ENCODE results near the gene TBC1D25. TPM values are rescaled to one million over a fixed set of nuclear protein-coding genes. Genes with fewer than 3 reads are reported as not detected.

TBC1D25 gene
- total and polyA plus RNA-seq, 7 donors = 9.3 to 18.4 (median 12.1) TPM

DNA sequence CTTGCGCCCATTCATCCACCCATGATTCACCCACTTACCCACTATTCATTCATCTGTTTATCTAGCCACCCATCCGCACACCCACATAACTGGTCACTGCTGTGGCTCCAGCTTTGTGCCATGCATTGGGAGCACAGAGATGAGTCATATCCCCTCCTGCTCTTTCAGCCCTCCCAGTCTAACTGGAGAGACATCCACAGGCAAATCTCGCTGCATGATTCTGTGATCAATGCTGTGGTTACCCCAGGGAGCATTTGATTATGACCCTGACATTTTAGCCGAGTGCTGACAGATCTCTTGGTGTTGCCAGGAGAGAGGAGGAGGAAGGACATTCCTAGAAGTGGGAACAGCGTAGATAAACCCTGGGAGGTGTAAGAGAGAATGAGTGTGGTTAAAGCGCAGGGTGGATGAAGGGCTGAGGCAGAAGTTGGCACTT lies 41.1 kb upstream of the TBC1D25 start:
- no peaks in the 10 kb centered on the region for H3K9me3 ChIP-seq
- no peak overlapping the region for H3K4me3 ChIP-seq
- no peaks in the 10 kb centered on the region for H3K36me3 ChIP-seq (ENCODE audit: insufficient read depth in 1 of 2, low read depth in 1 of 2)
- peaks cover 0 to 6% (median 0%) of the 10 kb centered on the region in 3 donors for H3K27me3 ChIP-seq (ENCODE audit: insufficient read depth in 3 of 3, low read length in 2 of 3)
- no peak overlapping the region for H3K27ac ChIP-seq
- TF ChIP-seq, protein P1, sequence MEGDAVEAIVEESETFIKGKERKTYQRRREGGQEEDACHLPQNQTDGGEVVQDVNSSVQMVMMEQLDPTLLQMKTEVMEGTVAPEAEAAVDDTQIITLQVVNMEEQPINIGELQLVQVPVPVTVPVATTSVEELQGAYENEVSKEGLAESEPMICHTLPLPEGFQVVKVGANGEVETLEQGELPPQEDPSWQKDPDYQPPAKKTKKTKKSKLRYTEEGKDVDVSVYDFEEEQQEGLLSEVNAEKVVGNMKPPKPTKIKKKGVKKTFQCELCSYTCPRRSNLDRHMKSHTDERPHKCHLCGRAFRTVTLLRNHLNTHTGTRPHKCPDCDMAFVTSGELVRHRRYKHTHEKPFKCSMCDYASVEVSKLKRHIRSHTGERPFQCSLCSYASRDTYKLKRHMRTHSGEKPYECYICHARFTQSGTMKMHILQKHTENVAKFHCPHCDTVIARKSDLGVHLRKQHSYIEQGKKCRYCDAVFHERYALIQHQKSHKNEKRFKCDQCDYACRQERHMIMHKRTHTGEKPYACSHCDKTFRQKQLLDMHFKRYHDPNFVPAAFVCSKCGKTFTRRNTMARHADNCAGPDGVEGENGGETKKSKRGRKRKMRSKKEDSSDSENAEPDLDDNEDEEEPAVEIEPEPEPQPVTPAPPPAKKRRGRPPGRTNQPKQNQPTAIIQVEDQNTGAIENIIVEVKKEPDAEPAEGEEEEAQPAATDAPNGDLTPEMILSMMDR (IDR thresholded peaks at IDR 0.05) = no peak
- no peak for ATAC-seq
- no peaks in the 10 kb centered on the region for H3K4me1 ChIP-seq
- no peak for DNase-seq
- intact Hi-C loops (cut with DNase I) = no loop called here
- 64 to 73% (median 72%) methylated on average over 6 of the region's 6 CpGs for WGBS, 3 donors

DNA sequence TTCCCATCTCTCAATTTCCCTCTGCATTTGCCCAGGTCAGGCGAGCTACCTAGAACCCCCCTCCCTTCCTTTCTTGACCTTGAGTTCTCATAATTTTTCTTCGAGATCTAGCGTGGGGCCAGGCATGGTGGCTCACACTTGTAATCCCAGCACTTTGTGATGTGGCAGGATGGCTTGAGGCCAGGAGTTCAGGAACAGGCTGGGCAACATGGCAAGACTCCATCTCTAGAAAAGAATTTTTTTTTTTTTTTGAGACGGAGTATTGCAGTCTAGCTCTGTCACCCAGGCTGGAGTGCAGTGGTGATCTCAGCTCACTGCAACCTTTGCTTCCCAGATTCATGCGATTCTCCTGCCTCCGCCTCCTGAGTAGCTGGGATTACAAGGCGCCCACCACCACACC lies 35.3 kb upstream of the TBC1D25 start:
- Histone ChIP-seq H3K4me3 (no peak overlapping the region), H3K9me3 (no peaks in the 10 kb centered on the region), H3K36me3 (ENCODE audit: insufficient read depth in 1 of 2, low read depth in 1 of 2) (no peaks in the 10 kb centered on the region), H3K27me3 (ENCODE audit: insufficient read depth in 3 of 3, low read length in 2 of 3) (no peaks in the 10 kb centered on the region), H3K27ac (no peak overlapping the region), H3K4me1 (no peaks in the 10 kb centered on the region)
- ATAC-seq (no peak), DNase-seq (no peak)
- TF ChIP-seq, protein P1 (IDR thresholded peaks at IDR 0.05) = no peak
- WGBS, 3 donors = 63 to 72% (median 65%) methylated on average over 7 of the region's 7 CpGs
- intact Hi-C loops (cut with DNase I) = no loop called here

DNA sequence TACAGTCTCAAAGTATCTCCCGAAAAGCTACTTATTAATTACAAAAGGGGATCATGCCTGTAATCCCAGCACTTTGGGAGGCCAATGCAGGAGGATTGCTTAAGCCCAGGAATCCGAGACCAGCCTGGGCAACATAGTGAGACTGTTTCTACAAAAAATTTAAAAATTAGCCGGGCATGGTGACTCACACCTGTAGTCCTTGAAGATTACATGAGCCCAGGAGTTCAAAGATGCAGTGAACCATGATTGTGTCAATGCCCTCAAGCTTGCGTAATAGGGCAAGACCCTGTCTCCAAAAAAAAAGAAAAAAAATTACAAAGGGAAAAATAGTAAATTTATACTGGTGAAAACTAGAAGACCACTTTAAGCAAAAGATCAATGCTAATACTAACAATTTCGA lies 34.0 kb upstream of the TBC1D25 start:
- no peaks in the 10 kb centered on the region for H3K4me1 ChIP-seq
- intact Hi-C loops (cut with DNase I) = no loop called here
- H3K9me3 ChIP-seq = no peaks in the 10 kb centered on the region
- 69 to 89% (median 83%) methylated on average over 5 of the region's 5 CpGs for WGBS, 3 donors
- no peak overlapping the region for H3K27ac ChIP-seq
- DNase-seq (no peak), ATAC-seq (no peak)
- H3K27me3 ChIP-seq (ENCODE audit: insufficient read depth in 3 of 3, low read length in 2 of 3) = no peaks in the 10 kb centered on the region
- H3K4me3 ChIP-seq = no peak overlapping the region
- no peaks in the 10 kb centered on the region for H3K36me3 ChIP-seq (ENCODE audit: insufficient read depth in 1 of 2, low read depth in 1 of 2)
- TF ChIP-seq, protein P1 (IDR thresholded peaks at IDR 0.05) = no peak

DNA sequence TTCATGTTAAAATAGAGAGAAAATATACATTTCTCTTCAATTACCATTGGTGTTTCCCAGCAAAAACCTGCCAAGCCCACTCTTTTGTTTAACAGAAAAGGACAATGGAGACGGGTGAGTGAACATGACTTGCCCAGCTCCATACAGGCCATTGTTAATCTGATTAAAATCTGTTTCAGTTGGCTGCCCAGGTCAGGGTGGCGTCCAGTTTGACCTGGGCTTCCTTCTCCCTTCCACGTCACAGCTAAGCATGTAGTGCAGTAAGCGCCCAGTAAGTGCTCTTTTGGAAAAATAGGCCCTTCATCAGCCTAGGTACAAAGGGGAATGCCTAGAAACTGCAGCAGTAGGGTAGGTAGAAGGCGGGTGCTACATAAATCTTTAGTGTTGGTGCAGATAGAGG lies 32.3 kb upstream of the TBC1D25 start:
- H3K27me3 ChIP-seq (ENCODE audit: insufficient read depth in 3 of 3, low read length in 2 of 3) = peaks cover 0 to 3% (median 0%) of the 10 kb centered on the region in 3 donors
- ATAC-seq (no peak), DNase-seq (no peak)
- H3K4me1 ChIP-seq = no peaks in the 10 kb centered on the region
- WGBS, 3 donors = 78 to 86% (median 83%) methylated on average over 5 of the region's 5 CpGs
- no peaks in the 10 kb centered on the region for H3K9me3 ChIP-seq
- TF ChIP-seq, protein P1 (IDR thresholded peaks at IDR 0.05) = no peak
- intact Hi-C loops (cut with DNase I) = no loop called here
- H3K4me3 ChIP-seq = no peak overlapping the region
- no peaks in the 10 kb centered on the region for H3K36me3 ChIP-seq (ENCODE audit: insufficient read depth in 1 of 2, low read depth in 1 of 2)
- H3K27ac ChIP-seq = no peak overlapping the region

Measured in psoas muscle (tissue), 8 donors.